Fibroblast of mammary gland (primary cell): Measurements from ENCODE around the gene ADGRV1.
A peak's percentile ranks its signal among the peaks of the same experiment; 100 is the strongest.

ENCODE experiments used
- DNase-seq: peaks from one replicate; pipeline ENCODE4 v3.0.0-alpha.2; 2010; ENCODE audit warnings: low read depth
- H3K4me3 ChIP-seq: 2 replicates; pipeline ENCODE4 v1.5.1; 2011; ENCODE audit warnings: low read depth, mild to moderate bottlenecking, low read length, moderate library complexity; ENCODE audit not compliant: control insufficient read depth
- TF ChIP-seq, protein P1 (sequence below): conservative IDR thresholded peaks from 2 replicates; pipeline ENCODE4 v1.5.1; 2011; ENCODE audit warnings: low read depth, low read length, inconsistent platforms; ENCODE audit not compliant: control insufficient read depth, insufficient read depth

Gene ADGRV1

GRCh38 chr5:91069364-91069763, 510.8 kb downstream of the ADGRV1 start:
- DNase-seq = no peak
- no peak overlapping the region for H3K4me3 ChIP-seq
- TF ChIP-seq, protein P1, sequence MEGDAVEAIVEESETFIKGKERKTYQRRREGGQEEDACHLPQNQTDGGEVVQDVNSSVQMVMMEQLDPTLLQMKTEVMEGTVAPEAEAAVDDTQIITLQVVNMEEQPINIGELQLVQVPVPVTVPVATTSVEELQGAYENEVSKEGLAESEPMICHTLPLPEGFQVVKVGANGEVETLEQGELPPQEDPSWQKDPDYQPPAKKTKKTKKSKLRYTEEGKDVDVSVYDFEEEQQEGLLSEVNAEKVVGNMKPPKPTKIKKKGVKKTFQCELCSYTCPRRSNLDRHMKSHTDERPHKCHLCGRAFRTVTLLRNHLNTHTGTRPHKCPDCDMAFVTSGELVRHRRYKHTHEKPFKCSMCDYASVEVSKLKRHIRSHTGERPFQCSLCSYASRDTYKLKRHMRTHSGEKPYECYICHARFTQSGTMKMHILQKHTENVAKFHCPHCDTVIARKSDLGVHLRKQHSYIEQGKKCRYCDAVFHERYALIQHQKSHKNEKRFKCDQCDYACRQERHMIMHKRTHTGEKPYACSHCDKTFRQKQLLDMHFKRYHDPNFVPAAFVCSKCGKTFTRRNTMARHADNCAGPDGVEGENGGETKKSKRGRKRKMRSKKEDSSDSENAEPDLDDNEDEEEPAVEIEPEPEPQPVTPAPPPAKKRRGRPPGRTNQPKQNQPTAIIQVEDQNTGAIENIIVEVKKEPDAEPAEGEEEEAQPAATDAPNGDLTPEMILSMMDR = no peak

- DNase-seq = no peak
- TF ChIP-seq, protein P1 = no peak
- no peak overlapping the region for H3K4me3 ChIP-seq
Observed at GRCh38 chr5:91070761-91071550, 512.4 kb downstream of the ADGRV1 start.

DNA sequence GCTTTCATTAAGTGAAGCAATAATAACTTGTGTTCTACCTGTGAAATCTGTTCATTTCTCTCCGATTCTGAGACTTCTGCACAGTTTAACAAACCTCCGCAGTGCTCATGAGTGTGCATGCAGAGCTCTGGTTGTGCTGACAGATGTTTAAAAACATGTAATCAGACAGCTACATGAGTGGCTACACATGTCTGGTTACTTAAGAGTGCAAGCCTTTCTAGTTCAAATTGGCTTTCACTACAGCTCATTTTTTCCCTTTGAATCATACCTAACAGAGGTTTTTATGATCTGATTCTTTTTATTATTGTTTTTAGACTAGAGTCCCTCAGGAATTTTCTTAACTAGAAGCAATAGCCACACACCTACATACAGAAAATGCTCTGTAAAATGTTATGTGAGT, 514.3 kb downstream of the ADGRV1 start:
- no peak overlapping the region for H3K4me3 ChIP-seq
- TF ChIP-seq, protein P1 = no peak
- peak; percentile 75 for DNase-seq

DNA sequence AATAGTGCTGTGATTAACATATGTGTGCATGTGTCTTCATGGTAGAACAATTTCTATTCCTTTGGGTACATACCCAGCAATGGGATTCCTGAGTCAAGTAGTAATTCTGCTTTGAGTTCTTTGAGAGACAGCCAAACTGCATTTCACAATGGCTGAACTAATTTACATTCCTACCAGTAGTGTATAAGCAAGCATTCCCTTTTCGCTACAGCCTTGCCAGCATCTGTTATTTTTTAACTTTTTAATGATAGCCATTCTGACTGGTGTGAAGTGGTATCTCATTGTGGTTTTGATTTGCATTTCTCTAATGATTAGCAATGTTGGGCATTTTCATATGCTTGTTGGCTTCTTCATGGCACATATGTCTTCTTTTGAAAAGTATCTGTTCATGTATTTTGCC, 516.0 kb downstream of the ADGRV1 start:
- no peak overlapping the region for H3K4me3 ChIP-seq
- peak; percentile 94 for DNase-seq
- TF ChIP-seq, protein P1 = peak; percentile 45

DNA sequence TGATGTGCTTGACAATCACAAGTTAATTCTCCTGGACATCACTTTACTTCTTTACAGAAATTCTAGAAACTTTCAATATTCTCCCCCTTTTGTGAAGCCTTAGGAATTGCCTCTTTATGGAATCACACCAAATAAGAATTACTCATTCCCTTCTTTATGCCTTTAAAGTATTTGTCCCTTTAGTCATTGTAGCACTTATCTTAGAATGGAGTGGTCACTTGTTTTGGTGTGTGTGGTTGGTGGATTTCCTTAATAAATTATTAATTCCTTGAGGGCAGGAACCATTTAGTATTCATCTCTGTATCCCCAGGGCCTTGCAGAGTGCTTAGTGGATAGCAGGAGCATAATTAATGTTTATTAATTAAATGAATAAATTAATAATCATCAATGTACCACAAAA, 517.5 kb downstream of the ADGRV1 start:
- H3K4me3 ChIP-seq = no peak overlapping the region
- TF ChIP-seq, protein P1 = no peak
- DNase-seq = no peak

GRCh38 chr5:91077623-91078022, 519.0 kb downstream of the ADGRV1 start:
- DNase-seq = no peak
- no peak overlapping the region for H3K4me3 ChIP-seq
- TF ChIP-seq, protein P1 = no peak
